HG03159 (cell line): Measurements from ENCODE around the gene SH3BP2.

Experiments used
- ATAC-seq: cut with Tn5 transposase; IDR thresholded peaks from one replicate; pipeline ENCODE4 v1.9.1; 2021; ENCODE audit warnings: mild to moderate bottlenecking, moderate library complexity; ENCODE audit not compliant: unreplicated experiment

SH3BP2 gene

DNA sequence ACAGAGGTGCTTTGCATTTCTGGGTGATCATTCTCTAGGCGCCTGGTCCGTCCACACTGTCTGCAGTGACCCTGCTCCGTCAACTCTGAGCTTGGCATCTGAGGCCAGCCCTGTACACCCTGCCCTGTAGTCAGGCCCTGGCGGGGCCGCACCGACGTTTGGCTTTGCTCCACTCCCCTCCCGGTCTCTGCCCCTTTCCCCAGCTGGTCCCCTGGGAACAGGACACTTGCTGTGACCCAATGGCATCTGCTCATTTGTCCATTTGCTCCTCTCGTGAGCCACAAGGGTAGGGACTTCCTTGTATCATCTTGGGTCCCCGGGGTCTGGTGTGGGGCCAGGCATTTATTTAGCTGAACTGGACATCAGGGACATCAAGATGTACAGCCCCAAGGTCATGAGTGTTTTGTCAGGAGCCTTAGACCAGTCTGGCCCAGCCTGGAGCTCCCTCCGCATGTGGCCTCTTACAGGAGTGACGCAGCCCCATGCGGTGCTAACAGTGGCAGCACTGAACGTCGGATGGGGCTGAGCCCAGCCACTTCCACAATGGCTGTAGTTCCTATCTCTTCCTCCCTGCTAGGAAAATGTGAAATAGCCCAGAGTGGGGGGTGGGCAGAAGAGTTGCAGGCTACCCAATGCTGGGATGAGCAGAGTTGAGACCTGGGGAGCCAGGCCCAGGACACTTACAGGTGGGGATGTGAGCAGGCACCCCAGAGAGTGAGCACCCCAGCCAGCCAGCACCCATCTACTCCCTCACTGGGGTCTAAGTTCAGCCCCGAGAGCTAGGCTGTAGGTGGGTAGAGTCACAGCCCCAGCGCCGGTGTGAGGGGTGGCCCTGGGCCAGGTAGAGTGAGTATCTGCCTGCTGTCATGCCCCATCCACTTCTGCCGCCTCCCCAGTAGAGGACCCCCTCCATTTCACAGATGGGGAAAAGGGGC is 2.0 kb upstream of the SH3BP2 start:
- no peak for ATAC-seq

DNA sequence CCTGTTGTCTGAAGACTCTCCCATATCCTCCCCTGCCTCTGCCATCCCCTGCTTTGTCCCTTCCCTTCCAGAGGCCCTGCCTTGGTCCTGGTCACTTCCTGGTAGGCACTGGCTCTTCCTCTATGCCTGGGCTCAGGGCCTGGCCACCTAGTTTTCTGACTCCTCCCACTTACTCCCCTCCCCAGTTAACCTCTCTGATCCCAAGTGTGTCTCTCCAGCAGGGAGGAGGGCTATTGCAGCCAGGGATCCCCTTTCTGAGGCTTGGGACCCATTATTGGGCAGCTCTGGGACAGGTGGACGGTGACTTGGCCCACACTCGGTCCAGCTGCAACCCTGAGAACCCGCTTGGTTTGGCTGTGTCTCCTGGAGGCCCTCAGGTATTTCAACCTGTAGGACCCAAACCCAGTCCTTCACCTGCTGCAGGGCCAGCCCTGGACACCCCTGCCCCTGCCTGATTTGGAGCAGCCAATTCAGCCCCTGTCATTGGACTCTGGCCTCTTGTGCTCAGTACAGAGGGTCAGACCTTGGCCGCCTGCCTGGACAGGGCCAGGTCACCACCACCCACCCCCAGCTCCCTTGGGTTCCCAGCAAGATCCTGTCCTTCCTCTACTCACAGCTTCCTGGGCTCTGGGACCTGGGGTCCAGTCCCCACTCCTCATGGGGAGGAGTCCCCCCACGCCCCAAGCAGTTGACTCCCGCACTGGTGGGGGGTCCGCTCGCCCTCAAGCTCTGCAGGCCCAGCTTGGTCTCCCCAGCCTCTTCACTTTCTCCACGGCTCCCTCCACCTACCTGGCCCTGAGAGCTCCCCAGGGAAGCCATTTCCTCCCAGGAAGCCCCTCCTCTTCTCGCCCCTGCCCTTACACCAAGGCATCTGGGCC is 1.1 kb upstream of the SH3BP2 start:
- no peak for ATAC-seq

DNA sequence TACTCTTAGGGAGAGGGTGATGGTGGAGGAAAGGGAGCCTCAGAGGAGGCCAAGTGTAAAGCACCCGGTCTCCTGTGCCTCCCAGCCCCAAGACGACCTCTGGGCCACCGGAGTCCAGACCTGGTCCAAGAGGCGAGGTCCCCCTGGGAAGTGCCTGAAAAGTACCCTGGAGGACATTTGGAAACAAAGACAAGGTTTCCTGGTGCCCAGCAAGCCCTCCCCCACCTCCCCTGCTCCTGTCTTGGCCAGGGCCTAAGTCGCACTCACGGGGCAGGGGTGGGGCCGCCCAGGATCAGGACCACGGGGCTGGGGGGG is 532 bp upstream of the SH3BP2 start:
- ATAC-seq: no peak

DNA sequence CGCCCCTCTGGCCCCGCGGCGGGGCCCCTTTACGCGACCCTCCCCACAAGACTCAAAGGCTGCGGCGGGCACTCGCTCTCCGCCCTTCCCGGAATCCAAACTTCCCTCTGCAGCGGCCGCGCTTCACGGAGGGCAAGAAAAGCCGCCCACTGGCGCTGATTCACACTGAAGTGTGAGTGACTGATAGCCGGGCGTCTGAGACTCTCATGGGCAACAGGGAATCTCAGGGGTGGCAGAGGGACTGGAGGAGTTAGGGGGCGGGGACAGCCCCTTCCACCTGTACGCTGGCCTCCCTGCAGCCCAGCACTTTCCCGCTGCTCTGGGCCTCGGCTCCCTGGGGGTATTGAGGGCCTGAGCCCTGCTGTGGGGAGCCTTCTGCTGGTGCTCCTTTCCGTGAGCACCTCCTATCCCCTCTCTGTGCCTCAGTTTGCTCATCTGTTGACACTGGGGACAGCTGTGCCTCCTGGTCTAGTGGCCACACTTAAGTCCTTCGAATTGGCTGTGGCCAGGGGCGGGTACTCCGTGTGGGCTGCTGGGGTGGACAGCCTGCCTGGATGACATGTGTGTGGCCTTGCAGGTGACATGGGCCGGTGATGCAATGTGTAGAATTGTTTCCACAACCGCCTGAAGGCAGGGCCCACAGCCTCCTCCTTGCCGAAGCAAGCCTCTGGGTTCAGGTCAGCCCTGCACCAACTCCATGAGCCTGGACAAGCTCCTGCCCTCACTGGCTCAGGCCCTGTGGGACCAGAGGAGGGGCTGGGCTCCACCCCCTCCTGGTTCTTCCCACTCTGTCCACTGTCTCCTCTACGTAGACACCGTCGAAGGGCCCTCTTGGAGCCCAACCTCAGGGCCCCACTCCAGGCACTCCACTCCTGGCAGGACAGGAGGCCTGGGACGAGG is 951 bp downstream of the SH3BP2 start:
- ATAC-seq: no peak

DNA sequence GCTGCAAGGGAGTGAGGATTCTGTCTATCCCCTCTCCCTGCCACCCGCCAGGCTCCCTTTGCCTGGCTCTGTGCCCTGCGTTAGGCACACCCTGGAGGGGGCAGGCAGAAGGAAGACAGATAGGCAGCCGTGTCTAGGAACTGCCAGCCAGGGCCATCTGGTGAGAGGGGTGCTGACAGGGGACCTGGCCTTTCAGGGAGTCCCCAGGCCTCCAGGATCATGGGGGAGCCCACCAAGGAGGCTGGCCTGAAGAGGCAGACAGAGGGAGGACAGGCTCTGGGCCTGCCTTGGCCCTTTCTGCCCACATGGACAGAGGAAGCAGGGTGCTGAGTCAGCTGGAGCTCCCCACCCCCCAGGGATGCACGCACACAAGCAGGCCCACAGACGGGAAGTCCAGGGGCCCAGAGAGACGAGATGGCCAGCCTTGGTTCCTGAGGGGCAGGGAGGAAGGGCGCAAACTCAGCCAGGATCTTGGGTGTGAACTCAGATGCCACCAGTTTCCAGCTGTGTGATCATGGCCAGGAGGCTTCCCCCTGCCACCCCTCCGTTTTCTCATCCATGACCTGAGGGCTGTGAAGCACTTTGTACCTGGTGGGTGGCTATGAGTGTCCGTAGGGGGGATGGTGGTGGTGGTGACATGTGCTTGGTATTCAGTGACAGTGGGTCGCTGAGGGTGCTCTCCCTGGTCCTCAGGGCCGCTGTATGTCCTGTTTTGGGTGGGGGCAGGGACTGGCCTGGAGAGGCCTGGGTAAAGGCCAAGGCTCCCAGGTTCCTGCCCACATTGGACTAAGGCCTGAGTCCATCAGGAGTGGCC is 1.8 kb downstream of the SH3BP2 start:
- no peak for ATAC-seq

DNA sequence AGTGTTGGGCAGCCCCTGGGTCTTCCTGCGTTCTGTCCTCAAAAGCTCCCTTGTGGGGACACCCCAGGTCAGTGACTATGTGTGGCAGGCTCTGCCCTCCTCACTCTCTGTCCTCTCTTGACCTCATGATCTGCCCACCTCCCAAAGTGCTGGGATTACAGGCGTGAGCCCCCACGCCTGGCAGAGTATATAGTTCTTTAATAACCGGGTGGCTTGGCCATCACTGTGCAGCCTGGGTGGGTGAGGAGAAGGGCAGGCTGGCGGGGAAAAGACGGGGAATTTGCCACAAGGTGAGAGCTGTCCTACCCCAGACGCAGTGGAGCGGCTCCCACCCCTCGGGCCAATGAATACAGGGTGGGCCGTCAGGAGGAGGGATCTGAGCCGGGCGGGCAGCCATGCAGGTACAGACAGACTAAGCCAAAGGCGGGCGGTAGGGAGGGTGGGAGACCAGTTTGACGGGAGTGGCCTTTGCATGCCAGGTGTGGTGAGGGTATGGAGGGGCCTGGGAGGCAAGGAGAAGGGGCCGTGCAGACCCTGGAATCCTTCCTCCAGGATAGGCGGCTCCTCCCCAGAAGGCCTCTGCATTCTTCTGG is 2.5 kb downstream of the SH3BP2 start:
- no peak for ATAC-seq

DNA sequence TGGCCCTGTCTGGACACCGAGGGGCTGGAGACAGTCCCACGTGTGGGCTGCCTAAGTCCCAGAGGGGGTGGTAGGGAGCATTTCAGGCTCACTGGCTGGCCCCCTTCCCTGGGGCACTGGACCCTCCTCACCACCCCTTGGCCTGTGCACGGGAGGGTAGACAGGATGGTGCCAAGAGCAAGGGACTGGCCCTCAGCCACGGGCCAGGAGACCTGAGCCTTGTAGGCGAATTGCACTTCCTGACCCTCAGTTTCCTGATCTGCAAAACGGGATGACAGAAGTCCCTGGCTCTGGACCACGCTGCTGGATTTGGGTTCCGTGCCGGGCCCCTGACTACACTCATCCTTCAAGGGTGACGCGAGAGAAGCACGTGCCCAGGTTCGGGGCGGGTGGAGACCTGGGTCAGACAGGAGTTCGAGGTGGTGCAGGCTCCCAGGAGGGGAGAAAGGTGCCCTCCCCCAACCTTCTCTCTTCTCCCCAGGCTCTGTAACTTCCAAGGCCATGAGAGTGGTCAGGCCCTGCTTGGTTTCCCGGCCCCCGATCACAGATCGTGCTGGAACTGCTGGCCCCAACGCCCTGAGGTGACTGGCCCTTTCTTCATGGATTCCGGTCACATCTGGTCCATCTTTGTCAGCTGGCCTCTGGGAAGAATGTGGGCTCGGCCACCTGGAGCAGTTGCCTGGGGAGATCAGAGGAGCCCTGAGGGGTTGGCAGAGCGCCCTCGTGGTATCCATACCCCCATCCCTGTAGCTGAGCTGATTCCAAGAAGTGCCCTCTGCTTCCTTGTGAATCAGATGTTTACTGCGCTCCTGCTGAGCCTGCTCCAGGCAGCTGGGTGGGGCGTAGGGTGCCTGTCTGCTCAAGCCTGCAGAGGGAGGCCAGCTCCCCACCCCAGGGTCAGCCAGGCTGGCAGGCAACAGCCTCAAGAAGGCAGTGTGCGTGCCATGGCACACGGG is 3.3 kb downstream of the SH3BP2 start:
- ATAC-seq: no peak

DNA sequence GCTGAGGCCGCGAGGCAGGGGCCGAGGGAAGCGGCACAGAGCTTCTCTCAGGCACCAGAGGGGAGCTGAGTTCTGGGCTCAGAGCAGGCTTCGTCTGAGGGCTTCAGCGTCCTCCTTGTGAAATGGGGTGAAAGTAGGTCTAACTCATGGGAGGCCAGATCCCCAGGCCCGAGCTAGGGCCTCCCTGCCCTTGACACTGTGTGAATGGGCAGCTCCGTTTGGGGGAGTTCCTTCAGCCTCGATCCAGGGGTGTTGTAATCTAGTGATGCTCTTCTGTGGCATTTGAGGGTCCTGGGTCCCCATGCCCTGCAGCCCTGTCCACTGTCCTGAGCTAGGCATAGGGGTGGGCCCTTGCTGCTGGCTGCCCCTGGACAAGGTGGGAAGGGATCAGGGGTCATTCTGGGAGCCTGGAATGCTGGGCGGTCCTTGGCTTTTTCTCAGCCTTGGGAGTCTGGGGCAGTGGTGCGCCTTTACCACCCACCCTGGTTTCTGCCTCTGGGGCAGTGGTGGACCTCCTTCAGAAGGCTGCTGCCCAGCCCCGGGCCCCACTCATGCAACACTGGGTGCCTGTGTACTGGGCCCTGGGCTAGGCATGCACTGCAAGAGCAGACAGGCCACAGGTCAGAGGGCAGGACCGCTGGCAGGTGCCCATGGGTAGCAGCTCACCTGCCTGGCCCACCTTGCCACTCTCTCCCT is 4.1 kb downstream of the SH3BP2 start:
- ATAC-seq: no peak

DNA sequence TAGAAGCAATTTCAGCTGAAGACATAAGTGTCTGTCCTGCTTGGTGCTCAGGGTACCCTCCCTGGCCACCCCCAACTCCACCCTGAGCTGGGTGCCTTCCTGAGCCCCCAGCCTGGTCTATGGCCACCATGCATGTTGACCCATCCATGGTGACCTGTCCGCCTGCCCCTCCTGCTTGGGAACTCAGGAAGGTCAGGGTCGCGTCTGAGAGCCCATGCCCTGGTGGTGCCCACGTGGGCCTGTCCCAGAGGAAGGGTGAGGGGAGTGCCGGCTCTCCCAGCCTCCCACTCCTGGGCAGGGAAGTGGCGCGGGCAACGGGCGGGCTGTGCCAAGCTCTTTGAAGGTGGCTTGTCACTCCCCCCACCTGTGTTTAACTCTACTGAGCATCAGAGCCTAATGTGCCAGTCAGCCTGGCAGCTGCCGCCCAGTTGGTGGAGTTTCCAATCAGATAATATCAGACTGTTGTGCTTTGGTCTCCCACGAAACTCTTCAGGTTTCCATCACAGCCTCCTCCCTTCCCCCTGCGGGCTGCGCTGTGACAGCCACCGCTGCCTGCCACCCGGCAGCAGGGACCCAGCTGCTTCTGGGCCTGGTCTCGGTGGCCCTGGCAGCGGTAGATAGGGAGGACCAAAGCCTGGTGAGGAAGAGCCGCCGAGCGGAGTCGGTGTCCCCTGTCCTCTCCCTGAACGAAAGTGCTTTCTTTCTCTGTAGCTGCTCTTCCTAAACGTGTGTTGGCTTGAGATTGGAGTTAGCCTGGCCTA is 4.8 kb downstream of the SH3BP2 start:
- no peak for ATAC-seq

DNA sequence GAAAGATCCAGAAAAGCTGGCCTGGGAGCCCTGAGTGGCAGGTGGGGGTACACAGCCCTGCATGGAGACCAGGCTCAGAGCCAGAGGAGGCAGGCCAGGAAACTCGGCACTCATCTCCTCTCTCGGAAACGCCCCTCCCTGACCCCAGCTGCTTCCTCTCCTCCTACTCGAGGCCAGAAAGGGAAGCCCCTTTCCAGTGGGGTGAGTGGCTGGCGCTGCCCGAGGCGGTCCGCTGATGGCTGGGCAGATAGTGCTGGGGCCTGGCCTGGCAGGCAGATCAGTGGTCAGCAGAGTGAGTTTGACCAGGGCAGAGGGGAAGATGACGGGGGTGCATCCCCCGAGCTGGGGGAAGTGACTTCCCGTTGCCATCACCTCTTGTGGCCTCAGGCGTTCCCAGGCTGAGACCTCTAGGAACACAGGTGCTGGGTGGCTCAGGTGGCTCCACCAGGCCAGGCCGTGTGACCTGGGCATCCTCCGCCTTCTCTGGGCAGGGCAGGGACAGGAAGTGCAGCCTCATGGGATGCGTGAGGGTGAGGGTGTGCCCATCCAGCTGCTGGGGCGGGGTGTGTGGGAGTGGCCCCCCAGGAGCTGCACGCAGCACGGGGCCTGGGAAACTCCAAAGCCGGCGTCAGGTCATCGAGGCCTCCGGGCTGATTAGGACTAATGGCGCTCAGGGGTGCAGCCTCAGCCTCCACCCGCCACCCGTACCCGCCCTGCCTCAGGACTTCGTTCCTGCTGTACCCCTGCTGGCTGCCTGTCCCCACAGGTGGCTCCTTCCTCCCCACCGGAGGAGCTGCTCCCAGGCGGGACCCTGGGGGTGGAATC is 5.7 kb downstream of the SH3BP2 start:
- no peak for ATAC-seq

DNA sequence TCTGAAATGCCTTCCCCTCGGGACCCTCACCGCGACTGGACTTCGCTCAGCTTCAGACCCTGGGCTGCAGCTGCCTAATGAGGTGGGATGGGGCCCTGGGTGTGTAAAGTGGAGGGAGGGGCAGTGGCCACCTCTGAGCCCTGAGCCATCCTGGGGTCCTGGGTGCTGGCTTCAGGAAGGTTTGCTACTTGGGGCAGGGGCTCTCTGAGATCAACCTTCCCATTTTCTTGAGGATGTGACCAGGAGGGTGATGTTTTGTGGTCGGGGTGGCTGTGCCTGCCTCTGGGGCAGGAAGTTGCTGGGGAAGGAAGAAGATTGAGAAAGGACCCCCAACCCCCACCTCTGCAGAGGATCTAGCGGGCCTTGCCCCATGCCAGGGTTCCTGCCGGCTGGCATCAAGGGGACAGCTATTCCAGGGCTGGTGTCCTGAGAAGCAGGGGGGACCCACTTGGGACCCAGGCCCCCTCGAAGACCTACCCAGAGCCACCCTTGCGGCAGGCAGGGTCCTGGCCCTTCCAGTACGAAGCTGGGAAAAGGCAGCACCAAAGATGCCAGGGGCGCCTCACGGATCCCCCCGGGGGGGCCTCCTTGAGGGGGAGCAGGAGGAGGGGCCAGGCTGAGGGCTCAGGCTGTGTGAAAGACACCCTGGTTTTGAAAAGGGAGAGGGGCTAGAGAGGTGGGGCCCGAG is 6.5 kb downstream of the SH3BP2 start:
- no peak for ATAC-seq

DNA sequence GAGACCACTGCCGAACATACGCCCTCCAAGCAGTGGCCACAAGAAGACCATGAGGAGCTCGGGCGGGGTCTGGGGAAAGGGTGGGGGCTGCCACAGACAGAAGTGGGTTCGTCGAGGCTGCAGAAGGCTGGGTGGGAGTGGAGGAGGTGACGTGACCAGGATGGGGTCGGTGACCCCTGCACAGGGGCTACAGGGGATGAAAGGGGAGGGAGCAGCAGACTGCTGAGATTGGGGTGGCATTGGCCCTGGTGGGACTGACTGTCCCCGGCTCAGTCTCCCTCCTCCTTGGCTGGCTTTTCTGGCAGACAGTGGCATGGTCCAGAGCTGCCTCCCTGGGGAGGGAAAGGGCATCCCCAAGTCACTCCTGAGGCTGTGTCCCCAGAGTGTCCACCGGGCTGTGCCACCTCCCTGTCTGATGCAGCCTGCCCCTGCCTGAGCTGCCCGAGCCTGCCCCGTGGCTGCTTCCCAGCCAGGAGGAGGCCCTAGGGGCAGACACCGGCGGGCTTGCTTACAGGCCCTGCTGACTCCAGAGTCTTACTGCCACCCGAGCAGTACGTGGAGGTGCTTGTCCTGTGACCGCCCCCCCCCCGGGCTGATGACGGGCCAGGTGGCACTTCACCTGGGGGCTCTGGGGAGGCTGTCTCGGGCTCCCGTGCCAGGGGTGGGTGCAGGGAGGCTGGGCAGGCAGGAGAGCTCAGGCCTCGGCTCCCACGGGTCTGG is 7.2 kb downstream of the SH3BP2 start:
- ATAC-seq: no peak

DNA sequence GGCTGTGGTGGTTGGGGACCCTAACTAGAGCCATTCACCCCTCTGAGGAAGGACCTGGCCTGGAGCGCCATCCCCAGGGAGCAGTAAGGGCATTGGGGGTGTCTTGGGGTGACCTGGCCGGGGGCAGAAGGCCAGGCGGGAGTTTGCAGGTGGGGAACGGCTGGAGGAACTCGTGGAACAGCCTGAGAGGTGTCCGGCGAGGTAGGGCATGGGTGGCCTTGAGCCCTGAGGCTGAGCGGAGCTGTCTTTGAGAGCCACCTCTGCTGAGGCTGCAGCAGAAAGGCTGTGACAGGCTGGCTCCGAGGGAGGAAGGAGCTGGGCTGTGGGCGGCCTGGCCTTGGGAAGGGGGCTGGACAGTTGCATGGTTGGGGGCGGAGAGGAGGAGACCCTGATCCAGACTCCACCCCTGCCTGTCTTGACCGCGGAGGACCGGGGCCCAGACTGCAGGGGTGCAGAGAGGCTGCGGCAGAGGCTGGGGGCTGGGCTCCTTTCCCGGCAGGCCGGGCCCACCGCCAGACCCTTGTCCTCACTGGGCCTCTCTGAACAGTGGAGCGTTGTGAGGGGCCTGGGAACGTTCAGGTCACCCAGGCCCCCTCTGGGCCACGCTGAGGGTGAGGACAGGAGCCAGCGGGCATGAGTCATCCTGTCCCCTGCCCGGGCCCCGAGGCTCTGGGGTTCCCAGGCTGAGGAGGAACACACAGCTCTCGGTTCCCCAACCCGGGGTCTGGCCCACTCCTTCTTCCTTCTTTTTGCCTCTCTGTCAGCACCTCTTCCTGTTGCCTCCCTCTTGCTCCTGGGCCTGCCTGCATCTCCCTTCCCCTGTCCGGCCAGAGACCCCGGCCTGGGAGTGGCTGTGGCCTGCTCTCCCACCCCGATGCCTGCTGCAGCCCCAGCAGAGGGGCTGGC is 8.1 kb downstream of the SH3BP2 start:
- peak; percentile 39 for ATAC-seq
